Renal cortical epithelial cell (primary cell): ENCODE results near the gene RER1. TPM values are rescaled to one million over a fixed set of nuclear protein-coding genes. Genes with fewer than 3 reads are reported as not detected.
A peak's percentile ranks its signal among the peaks of the same experiment; 100 is the strongest.

Experiments
- DNase-seq: peaks from one replicate; pipeline ENCODE4 v3.0.0-alpha.2; 2011; ENCODE audit warnings: low read depth
- total RNA-seq: library from RNA; depleted of rRNA; stranded (reverse); fragments of >200 nt; gene quantifications from 2 replicates; pipeline ENCODE4 v1.2.3, GENCODE V29; 2014

The RER1 gene
- total RNA-seq, 1 donor from 2014 or later, result 81.8 TPM

DNA sequence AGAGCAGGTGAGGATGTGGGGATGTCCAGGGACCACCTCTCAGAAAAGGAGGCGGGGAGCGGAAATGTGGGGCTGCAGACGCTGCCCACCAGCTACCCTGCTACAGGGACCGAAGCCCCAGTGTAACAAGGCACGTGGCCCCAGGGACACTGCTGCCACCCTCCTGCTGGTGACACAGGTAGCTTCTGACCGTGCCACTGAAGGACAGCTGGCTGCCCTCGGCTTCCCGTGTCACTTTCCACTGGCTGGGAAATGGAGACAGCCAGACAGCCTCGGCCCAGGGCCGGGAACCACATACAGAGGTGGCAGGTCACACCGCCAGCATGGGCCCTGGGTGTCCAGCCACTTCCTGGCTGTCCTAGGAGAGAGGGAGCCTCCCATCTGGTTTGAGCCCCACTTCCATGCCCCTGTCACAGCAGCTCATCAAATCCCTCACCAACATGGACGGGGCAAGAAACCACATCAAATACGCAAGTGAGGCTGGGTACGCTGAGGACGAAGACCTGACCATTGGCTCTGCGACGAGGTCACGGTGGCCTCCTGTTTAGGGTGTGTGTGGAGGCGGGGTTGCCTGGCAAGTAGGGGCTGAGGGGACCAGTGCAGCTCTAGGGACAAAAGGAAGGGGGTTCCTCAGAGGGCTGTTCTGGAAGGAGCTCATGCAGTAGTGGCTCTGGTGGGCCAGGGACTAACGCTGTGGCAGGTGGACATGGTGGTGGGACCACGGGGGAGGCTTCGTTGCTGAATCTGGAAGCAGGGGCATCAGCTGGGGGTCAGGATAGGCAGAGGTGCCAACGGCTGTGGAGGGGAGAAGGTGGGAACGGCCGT, 15.7 kb downstream of the RER1 start:
- no peak for DNase-seq

DNA sequence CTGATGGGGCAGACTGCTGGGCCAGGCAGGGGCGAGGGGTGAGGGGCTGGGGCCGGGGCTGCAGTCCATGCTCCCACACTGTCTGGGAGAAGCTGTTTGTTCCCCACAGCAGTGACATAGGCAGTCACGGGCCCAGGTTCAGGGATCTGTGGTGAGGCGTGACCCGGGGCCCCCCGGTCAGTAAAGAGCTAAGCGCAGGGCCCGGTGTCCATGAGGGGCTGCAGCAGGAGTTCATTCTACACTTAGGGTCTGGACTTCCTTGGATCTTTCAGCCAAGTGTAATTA, 16.3 kb downstream of the RER1 start:
- no peak for DNase-seq

DNA sequence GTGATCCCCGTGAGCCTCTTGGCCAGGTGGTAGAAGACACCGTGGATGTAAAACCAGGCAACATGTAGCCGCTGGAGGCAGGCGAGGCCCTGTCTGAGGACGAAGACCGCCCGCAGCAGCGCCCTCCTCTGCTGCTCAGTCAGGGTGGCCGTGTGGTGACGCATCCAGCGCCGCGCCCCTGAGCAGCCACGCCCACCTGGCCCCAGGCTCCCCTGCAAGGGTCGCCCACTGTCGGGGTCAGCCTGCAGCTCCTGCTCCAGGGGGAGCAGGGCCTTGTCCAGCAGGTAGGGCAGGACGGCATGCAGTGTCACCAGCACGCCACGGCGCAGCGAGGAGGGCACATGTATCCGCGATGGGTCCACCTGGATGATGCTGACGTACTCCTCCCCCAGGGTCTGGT, 16.8 kb downstream of the RER1 start:
- no peak for DNase-seq

DNA sequence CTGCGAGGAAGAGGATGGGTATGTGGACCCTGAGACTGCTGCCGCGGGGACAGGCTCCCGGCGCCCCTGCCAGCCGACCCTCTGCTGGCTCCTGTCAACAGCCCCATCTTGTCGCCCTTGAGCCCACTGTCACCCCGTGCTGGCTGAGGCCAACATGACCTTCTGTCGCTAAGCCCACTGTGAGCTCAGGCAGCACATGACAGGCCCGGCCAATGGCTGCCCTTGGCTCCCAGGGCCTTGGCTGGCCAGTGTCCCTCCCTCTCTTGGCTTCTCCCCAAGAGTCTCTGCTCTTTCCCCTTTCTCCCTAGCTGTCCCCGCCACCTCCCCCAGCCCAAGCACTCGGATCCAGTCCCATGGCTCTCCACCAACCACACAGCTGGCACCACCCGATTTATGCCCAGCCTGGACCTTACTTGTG, 17.2 kb downstream of the RER1 start:
- no peak for DNase-seq

DNA sequence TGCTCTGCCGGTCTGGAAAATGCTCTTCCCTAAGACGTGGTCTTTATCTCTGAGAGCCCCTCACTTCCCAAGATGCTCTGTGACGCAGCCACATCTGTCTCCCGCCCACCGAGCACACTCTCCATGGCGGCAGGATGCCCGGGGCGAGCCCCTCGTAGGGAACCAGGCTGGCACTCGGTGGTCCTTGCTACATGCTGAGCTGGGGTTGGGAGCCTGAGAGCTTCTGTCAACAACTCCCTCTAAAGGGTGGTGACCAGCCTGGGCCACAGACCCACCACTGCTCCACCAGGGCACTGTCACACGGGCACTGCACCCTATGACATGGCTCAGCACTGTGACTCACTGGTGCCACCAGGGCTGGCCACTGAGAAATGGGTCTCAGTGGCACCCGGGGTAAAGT, 18.1 kb downstream of the RER1 start:
- no peak for DNase-seq

DNA sequence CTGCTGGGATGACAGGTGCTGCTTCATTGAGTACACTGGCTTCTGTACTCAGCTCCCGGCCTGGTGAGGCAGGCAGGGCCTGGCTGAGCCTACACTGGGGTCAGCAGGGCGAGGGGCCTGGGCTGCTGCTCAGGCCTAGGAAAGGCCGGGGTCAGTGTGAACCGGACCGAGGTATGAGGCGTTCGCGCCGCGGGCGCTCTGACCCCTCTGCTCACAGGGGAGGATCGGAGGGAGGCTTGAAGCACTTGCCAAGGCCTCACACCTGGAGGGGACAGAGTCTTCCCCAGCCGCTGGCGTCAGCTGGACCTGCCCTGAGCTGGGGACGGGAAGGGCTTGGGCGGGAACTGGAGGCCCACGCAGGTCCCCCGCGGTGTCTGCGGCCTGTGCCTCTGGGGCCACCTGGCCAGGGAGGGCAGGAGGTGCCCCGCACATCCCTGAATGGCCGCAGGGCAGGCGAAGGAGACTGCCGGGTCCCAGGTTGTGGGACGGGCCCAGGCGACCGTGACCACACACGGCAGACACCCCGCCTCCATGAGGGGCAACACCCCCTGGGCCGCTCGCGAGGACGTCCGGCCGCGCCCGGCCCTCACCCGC, 20.3 kb downstream of the RER1 start:
- DNase-seq, result no peak

DNA sequence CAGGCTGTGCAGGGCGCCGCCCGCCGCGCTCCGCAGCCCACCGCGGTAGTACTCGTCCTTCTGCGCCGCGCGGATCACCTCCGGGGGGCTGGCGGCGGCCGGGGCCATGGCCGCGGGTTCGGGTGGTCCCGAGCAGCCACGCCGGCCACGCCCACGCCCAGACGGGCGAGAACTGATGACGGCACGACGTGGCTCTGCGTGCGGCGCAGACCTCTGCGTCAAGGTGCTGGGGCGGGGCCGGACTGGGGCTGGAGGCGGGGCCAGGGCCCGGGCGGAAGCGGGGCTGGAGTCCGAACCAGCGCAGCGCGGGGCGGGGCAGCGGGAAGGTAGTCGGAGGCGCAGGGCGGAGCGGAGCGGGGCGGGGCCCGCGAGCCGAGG, 20.7 kb downstream of the RER1 start, which contains the start of gene PEX10:
Gene PEX10 (minus strand): TSS at position 170 of the 378 bp plus-strand sequence. CDS start 62 bp downstream, at position 108.
- DNase-seq, result peak; percentile 81

DNA sequence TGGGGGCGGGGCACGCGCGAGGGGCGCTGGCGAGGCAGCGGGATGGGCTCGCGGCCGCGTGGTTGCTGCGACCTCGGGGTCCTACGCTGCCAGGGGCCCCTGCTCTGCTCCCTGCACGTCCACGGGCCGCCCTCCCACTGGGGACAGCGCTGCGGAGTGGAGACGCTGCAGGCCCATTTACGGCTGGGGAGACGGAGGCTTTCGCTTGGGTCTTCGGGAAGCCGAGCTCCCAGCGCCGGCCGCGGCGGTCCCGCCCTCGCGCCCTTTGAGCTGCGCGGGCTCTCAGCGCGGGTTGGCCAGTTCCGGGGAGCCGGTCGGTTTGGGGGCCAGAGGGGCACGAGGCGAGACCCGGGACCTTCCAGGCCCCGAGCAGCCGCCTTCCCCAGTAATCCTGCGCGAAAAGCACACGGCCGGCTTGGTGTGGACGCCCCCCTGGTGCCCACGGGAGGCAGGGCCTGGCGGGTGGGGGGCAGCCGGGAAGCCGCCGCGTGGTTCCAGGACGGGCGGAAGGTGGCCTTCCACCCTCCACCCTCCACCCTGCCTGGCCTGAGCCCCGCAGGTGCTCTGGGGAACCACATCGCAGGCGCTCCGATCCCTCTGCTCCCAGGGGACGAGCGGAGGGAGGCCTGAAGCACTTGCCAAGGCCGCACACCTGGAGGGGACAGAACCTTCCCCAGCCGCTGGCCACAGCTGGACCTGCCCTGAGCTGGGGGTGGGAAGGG, 21.3 kb downstream of the RER1 start:
- DNase-seq, result peak; percentile 22

DNA sequence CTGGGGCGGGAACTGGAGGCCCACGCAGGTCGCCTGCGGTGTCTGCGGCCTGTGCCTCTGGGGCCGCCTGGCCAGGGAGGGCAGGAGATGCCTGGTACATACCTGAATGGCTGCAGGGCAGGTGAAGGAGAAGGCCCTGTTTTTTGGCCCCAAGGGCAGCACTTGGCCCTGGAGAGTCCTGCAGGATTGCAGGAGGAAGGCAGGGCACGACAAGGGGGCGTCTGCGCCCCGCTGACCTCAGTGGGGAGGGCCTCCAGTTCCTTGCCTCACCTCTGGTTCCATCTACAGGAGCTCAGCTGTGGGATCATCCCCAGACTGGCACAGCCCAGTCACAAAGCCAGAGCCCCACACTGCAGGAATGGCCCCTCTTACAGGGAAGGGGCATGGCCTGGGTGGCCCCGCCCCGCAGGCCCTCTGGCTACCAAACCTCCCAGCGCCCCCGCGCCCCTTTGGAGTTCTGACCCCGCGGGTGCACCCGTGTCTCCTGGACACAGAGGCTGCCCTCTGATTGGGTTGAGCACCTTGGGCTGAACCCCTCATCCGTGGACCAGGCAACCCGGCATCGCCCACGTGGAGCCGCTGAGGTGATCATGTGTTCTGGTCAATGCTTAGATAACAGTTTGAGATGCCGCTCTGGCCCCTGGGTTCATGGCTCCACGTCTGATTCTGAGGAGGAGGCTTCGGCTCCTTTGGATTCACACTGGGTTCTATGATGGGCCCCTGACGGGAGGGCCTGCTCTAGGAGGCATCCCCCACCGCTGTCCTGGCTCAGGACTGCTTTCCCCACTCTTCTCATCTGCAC, 22.1 kb downstream of the RER1 start:
- DNase-seq, result no peak

DNA sequence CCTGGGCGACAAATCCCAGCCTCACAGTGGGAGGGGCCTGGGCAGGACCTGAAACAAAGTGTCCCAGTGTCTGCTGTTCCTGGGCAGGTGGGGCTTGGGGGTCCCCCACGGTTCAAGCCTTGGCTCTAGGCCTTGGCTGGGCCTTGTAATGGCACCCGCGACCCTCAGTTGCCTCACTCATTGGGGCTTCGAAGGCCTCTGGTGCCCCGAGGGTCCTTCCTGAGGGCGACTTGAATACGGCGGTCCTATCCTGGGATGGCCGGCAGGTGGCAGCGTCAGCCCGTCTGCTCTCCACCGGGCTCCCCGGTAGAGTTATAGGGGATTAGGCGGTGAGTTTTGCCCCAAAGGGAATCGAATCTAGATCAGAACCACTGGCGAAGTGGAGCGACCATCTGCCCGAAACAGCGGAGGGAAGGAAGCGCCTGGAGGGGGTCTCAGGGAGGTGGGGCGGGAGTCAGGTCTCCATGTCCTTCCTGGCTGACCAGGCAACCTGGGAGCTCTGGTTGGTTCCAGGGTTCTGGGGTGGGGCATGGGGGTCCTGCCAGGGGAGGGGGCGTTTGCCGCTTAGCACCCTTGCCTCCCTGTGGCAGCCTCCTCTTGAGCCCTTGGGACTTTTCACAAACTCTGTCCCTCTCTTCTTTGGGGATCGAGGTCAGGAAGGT, 22.8 kb downstream of the RER1 start:
- DNase-seq, result no peak

DNA sequence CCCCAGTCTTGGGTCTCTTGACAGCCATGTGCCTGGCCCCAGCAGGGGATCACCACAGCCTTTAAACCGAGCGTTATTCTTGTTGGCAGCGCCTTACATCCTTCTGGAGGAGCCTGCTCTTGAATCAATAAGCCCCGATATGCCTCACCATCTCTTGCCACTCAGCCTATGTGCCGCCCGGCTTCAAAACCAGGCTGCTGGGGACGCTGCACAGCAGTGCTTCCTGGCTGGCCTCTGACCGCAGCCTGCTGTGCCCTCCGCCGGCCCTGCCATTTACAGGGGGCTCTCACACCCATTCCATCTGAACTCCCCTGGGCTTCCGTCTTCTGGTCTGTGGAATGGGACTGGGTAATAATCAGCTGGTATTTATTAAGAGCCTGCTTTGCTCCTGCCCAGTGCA, 23.7 kb downstream of the RER1 start:
- no peak for DNase-seq

DNA sequence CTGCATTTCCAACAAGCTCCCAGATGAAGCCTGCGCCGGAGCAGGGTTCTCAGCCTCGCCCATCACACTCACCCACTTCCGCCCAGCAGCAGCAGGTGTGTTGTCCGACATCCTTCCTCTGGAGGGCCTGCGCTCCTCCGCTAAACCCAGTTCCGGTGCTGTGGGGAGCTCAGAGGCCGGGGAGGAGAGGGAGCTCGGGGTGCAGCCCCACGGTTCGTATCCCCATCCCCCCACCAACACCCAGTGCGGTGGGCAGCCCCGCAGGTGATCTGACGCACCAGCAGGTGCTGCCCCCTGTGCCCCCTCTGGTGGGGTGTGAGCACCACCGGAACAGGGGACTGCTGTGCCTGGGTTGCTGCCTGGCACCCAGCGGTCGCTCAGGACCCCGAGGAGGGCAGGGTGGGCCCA, 24.2 kb downstream of the RER1 start:
- no peak for DNase-seq

DNA sequence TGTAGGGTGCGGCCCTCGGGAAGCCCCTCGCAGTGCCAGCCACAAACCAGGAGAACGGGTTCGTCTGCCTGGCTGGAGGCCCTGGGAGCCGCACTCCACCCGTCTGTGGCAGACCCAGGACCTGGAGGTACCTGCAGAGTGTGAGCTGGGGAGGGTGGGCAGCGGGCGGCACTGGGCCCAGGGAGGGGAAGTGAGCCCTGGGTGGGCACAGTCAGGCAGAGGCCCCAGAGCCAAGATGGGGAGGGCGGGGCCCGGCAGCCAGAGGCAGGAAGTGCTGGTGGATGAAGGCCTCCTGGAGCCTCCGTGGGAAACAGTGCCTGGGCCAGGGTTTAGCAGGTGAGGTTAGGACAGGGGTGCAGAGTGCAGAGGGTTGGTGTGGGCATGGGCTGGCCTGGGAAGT, 24.8 kb downstream of the RER1 start:
- DNase-seq, result no peak

DNA sequence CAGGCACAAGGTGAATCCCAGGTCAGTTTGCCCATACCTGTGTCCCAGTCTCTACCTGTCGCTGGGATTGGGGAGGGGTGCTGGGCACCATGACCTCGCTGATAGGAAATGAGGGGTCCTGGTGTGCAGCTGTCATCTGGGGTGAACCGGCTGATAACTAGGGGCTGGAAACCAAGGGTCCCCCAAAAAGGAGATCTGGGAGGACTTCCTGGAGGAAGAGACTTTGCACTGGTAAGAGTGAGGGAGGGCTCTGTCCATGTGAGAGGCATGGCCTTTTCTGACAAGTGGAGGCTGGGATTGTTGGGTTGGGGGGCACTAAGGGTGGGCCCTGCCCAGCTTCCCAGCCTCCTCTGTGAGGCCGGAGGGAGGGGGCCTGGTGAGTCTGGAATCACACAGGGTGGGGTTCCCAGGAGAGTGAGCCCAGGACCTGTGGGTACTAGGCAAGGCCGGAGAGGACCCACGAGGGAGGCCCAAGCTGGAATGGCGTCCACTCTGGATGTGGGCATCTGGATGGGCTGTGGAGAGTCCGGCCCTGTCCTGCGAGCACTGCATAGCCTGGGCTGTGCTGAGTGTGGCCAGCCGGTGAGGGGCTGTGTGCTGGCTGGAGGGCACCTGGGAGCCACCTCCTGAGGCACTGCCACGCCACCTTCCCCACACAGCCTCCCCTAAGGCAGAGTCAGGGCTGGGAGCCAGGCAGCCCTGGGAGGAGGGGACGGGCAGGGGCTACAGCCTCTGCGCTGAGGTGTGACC, 25.6 kb downstream of the RER1 start:
- no peak for DNase-seq

DNA sequence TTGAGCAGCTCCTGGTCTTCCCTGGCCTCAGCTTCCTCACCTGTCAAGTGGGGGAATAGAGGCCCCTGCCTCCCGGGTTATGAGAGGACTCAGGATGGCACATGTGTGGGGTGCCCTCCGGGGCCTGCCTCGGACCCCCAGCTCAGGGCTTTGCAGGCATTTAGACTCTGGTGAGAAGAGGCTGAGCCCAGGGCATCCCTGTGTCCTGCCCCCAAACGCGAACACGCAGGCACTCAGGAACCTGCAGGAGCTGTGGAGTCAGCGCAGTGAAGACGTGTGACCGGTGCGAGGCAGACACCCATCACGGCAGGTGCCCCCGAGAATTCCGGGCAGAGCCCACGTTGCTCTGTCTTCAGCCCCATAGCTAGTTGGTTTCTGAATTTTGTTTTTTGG, 26.2 kb downstream of the RER1 start:
- no peak for DNase-seq

DNA sequence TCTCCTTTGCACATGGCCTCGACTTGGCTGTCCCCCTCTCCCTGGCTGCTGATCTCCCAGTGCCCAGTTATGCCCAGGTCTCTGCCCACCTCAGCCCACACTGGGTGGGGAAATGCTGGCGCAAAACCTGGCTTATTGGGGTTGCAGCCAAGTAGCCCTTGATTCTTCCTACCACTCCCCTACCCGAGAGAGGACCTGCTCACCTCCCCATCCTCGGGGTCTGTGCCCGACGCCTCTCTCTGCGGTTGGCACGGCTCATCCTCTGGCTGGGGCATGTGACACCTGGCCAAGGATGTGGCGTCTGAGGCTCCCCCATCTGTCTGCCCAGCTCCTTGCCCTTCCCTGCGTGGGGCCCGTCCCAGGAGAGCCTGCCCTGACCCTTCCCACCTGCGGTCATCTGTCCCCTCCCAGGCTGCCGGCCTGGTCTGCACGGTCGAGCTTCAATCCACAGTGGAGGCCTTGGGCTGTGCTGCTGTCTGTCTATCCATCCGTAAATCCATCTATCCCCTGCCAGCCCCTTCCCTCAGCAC, 27.2 kb downstream of the RER1 start:
- no peak for DNase-seq

DNA sequence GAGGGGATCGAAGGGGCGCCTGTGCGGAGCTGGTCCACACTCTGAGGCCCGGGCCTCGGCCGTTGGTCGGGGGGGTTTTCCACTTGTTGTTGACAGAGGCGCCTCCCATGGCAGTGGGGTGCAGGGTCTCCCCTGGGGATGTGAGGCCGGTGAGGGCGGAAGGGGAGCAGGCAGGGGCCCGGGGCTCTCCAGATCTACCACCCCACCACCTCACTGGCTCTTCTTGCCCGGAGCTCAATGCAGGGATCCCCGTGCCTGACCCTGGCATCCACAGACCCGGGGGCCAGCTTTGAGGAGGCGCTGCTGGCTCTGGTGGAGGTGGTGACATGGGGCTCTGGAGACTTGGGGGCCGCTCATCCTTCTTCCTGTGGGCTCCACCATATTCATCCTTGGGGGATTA, 27.8 kb downstream of the RER1 start:
- no peak for DNase-seq

DNA sequence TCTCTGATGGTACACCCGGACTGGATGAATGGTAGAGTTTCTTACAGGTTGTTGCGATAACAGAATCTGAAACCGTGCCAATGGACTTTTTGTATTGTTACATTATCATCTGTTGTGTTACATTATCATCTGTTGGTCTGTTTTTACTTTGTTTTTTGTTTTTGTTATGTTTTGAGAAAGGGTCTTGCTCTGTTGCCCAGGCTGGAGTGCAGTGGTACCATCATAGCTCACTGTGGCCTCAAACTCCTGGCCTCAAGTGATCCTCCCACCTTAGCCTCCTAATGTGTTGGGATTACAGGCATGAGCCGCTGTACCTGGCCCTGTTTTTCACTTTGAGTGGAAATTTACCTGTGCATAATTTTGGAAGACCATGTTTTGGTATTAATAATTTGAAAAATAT, 30.9 kb downstream of the RER1 start:
- no peak for DNase-seq

DNA sequence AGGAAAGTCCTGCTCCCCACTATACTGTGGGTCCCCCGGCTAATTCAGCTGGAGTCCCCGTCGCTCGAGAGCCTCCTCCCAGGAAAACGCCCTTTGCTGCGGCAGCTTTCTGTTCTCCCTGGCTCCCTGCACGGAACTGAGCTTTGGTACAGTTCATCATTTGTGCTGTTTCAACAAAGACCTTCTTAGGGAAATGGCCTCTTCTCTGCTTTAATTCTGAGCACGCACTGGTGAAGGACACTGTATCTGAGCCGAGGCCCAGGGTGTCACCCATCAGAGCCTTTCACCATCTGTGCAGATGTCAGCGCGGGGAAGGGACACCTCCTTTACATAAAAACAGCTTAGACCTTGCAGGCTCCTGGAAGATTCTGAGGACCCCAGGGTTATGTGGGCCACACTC, 34.3 kb downstream of the RER1 start:
- DNase-seq, result no peak

DNA sequence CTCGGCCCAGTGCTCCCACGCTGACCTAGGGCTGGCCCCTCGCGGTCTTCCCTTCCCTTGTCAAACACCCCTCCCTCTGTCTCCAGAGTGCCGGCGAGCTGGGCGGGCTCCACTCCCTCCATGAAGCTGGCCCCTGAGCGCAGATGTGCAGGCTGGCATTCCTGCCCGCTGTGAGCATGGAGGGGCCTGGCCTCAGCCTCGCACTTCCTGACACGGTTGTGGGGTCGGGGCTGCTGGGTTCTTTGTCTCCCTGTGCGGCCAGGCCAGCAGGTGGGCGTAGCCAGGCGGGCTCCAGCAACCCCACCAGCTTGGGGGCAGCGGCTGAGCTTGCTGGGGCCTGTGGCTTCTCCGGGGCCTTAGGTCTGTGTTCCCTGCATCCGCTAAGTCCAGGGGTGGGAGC, 34.9 kb downstream of the RER1 start:
- no peak for DNase-seq

DNA sequence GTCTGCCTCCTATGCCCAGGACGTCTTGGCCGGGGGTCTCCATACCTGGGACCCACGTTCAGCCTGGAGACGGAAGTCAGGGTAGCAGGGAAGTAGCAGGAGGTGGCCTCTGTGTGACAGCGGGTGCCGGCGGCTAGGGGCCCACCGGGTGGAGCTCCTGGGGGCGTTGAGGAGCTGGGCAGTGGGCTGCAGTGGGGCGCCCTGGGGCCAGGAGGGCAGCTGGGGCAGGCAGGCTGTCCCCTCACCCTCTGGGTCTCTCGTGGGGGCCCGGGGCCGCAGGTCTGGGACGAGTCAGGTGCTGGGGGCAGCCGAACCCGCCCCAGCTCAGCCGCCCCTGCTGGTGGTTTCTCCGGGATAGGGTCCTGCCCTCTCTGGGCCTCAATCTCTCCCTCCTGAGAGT, 35.4 kb downstream of the RER1 start:
- DNase-seq, result no peak
